Measurements from ENCODE around the gene LCAT.
"Not testable (repeated sequence)": the region's sequence is repeated elsewhere in the genome, so short reads cannot be mapped to it uniquely, and the experiment has no call there.

LCAT gene

DNA sequence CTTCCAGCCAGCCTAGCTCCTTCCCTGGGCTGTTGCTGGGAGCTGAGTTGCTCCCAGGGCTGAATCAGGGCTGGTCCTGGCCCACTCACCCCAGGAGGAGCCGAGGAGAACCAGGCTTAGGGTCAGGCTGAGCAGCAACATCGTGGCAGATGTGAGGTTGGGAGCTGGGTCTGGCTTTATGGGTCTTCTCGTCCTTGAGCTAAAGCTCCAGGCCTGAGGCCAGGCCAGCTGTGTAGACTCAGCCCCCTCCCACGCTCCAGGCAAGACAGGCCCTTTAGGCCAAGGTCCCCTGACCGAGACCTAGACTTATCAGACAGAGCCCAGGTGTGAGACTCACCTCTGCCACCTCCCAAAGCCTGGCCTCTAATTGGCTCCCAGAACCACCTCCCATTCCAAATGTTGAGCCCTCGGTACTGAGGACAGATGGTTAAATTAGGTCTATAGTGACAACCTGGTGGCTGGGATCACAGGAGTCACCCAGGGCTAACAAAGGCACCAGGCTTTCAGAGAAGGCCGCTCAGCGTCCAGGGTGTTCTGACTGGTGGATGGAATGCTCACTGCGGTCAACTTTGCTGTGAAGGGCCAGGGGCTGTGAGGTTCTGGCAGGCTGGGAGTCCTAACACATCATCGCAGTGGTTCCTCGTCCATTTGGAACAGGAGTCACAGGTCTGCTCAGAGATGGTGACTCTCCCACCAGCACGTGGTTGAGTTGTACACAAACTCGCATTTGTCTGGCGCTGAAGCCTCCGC, 12.0 kb downstream of the LCAT start, which contains the start of gene CTRL:
Gene CTRL (minus strand): TSS at position 151 of the 750 bp plus-strand sequence. CDS start 10 bp downstream, at position 141.
- no peak for DNase-seq

- DNase-seq, result no peak
These were observed 13.2 kb downstream of the LCAT start for GRCh38 chr16:67930678-67931211.

DNA sequence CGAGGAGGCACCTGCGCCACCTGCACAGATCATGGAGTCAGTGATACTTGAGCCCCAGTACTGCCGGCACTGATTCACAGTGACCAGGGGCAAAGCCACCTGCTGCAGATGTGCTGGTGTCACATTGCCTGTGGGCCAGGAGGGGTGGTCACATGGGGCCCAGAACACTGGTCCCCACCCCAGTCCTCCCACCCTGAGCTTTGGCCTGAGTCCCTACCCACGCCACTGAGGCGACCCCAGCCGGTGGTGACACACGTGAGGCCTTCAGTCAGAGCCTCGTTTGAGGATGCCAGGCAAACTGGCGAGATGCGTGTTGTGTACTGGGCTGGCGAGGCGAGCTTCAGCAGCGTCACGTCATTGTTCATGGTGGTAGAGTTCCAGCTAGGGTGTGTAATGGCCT, 13.7 kb downstream of the LCAT start:
- no peak for DNase-seq

DNA sequence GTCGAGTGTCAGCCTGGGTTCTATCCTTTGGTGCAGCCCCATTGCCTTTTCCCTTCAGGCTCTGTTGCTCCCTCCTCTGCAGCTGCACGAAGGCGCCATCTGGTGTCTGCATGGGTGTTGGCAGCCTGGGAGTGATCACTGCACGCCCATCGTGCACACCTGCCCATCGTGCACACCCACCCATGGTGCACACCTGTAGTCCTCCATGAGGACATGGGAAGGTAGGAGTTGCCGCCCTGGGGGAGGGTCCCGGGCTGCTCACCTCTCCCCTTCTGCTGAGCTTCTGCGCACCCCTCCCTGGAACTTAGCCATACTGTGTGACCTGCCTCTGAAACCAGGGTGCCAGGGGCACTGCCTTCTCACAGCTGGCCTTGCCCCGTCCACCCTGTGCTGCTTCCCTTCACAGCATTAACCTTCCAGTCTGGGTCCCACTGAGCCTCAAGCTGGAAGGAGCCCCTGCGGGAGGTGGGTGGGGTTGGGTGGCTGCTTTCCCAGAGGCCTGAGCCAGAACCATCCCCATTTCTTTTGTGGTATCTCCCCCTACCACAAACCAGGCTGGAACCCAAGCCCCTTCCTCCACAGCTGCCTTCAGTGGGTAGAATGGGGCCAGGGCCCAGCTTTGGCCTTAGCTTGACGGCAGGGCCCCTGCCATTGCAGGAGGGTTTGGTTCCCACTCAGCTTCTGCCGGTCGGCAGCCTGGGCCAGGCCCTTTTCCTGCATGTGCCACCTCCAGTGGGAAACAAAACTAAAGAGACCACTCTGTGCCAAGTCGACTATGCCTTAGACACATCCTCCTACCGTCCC, 15.2 kb downstream of the LCAT start:
- peak; percentile 73 for DNase-seq

DNA sequence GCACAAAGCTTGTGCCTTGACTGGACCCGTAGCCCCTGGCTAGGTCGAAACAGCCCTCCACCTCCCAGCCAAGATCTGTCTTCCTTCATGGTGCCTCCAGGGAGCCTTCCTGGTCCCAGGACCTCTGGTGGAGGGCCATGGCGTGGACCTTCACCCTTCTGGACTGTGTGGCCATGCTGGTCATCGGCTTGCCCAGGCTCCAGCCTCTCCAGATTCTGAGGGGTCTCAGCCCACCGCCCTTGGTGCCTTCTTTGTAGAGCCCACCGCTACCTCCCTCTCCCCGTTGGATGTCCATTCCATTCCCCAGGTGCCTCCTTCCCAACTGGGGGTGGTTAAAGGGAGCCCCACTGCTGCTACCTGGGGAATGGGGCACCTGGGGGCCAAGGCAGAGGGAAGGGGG, 15.8 kb downstream of the LCAT start:
- DNase-seq, result no peak

GRCh38 chr16:67927131-67927941, 16.6 kb downstream of the LCAT start:
- no peak for DNase-seq

- DNase-seq, result no peak
These were observed 17.7 kb downstream of the LCAT start for GRCh38 chr16:67926181-67926750.

DNA sequence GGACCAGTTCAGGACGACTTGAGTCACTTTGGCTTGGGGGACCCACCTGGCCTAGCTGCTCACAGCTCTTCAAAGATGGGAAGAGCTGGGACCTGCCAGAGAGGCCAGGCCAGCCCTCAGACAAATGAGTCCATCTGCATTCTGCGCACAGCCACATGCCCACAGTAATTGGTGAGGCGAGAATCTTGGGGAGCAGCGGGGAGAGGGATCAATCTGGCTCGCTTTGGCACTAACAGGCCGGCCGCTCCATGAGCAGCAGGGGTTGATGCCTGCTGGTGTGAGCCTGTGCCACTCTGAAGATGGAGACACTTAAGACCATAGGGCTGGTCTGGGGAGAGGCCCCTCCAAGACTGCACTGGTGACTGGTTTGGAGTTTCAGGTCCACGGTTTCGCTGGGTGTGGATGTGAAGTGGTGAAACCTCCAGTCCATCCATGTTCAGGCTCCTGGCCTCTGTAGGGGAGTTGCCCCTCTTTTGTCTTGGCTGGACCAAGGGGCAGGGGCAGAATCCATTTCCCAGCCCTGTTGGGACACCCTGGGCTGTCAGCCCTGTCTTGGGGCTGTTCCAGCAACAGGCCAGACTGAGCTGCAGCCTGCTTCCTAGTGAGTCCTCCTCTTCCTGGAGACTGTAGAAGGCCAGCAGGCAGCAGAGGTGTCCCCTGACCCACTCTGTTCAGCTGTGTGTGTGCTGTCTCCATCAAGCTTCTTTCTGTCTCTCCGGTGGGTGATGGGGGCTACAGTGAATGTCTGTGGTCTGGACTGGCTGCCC, 19.6 kb downstream of the LCAT start:
- no peak for DNase-seq

DNA sequence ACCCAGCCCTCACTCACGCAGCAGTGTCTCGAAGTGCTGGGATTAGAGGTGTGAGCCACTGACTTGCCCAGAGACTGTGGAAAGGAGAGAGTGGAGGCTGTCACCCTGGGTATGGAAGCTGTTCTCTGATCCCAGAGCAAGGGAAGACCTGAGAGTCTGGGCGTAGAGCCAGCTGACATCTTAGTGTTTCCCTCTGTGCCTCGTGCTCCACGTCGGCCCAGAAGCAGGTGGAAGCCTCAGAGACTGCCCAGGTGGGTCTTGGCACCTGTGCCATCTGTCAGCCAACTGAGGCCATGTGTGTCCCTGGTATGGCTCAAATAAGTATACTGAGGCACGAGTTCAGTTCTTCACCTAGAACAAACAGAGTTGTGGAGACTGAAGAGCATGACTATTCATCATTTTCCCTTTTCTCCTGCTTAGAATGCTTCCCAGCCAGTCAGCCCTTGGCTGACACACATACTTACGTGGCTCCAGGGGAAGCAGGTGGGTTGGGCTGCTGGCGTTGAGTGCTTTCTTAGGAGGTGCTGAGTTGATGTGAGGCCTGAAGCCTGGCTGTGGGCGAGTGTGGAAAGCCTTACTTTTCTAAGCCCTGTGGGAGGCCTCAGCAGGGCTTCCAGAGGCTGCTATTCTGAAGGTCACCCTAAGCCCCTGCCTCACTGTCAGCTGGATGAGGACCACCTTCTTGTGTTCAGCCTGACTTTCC, 20.4 kb downstream of the LCAT start:
- no peak for DNase-seq

GRCh38 chr16:67922740-67923139, 21.2 kb downstream of the LCAT start:
- no peak for DNase-seq

DNA sequence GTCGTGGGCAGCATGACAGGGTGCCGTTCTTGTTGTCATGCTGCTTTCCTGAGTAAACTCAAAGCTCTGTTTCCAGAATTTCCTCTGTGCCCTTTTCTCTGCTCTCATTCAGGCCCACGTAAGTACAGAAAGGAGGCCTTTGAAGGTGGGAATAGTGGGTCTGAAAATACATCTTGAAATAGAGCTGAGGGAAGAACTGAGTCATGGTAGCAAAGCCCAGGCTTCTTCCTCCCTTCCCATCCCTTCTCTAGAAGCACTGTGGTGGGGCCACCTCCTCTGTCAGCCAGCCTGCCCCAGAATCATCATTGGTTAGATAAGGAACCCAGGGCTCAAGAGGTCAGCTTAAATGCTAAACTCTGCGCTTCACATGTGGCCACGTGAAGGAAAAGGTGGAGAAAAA, 21.7 kb downstream of the LCAT start:
- DNase-seq, result no peak

DNA sequence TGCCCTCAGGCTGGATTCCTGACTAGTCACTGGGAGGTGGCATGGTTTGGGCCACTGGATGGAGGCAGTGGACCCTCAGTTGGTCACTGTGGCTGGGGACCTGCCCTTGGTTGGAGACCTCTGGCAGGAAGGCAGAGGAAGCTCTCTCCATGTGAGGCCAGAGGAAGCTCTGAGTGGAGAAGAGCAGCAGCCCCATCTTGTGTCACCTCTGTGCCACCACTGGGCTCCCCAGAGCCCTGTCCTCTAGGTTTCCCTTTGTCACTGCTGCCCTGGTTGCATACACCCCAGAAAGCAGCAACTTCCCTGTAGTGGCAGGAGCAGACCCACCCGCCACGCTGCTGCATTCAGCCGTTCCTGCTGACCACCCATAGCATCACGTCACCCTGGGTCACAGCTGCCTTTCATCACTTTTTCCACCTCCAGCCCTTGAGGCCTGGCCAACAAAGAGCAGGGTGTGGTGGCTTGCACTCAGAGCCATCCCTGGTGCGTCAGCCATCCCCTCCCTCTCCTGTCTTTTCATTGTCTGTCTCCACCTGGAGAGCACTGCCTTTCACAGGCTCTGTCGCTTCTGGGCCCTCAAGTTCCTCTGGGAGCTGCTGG, 24.2 kb downstream of the LCAT start:
- no peak for DNase-seq

- DNase-seq, result no peak
These were observed 26.1 kb downstream of the LCAT start for GRCh38 chr16:67917852-67918236.

- no peak for DNase-seq
These were observed 26.6 kb downstream of the LCAT start for GRCh38 chr16:67917140-67917851.

GRCh38 chr16:67915831-67916723, 27.8 kb downstream of the LCAT start:
- DNase-seq, result no peak

DNA sequence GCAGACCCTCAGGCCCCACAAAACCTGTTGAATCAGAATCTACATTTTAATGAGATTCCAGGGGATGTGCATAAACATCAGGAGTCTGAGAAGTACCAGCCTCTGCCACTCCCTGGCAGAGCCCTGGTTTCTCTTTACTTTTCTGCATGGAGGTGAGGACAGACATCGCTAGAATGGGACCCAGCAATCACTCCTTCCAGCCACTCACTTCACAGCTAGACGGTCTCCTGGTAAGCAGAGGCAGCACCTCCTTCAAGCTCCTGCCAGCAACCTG, 28.5 kb downstream of the LCAT start:
- not testable (repeated sequence) for DNase-seq

GRCh38 chr16:67914758-67915495, 29.0 kb downstream of the LCAT start:
- DNase-seq, result no peak

DNA sequence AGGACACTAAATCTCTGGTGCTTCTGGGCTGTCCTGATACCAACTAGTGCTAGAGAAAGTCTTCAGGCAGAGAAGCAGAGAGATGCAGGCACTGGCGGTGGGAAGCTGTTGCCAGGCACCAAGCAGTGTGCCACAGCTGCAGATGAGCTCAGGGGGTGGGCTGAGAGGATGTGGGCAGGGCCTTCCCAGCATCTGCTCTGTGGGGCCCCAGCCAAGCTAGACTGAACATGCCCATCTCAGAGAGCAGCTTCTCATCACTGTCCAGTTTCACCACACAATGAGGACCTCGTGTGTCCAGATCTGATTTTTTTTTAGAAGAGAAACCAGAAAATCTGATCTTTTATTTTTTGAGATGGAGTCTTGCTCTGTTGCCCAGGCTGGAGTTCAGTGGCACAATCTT, 33.8 kb downstream of the LCAT start:
- DNase-seq, result no peak
